Esophagus squamous epithelium (tissue), 4 donors: ENCODE measurements around the gene CHRNA4.

ENCODE experiments used
- POLR2A ChIP-seq, 4 donors: fragments of 450-650 bp; IDR thresholded peaks; one replicate each; pipeline ENCODE4 v1.6.1; 2017; ENCODE audit warnings: antibody characterized with exemption in 4 of 4, mild to moderate bottlenecking in 4 of 4, moderate library complexity in 3 of 4
- TF ChIP-seq, protein P1 (sequence below), 6 experiments: fragments of 450-650 bp in 4 of 6; fragments of 200-600 bp in 2 of 6; sonication (generic) in 2 of 6; IDR thresholded peaks; one replicate each; pipeline ENCODE4 v1.5.1; 2016 to 2019; ENCODE audit warnings: antibody characterized with exemption in 6 of 6, mild to moderate bottlenecking in 4 of 6, moderate library complexity in 4 of 6

DNA sequence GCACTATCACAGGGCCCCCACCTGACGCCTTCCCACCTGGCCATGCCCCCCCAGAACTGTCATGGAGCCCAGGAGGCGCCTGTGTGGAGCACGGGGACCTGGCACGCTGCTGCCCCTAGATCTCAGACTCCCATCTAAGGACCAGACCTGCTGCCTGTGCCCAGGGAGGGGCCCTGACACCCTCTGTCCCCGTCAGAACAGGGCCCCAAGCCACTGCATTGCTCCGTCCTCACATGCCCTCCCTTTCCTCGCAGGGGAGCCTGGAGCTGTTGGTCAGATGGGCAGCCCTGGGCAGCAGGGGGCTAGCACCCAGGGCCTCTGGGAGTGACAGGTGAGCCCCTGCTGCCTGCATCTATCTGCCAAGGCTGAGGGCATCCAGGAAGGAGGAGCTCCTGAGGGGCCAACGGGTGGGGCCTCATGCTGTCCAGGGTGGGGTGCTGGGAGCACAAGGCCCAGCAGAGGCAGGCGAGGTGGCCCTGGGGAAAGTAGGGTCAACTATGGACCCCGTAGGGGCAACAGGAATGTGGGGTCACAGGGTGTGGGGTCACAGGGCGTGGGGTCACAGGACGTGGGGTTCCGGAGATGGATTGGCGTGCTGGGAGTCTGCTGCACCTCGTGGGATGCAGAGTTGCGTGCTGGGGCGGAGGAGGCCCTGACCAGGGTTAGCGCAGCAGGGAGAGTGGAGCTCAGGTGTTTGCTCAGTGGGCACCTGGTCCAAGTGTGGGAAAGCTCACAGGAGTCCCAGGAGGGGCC is 31.6 kb downstream of the CHRNA4 start:
- no peak for TF ChIP-seq POLR2A (IDR thresholded peaks at IDR 0.05)
- TF ChIP-seq, protein P1, sequence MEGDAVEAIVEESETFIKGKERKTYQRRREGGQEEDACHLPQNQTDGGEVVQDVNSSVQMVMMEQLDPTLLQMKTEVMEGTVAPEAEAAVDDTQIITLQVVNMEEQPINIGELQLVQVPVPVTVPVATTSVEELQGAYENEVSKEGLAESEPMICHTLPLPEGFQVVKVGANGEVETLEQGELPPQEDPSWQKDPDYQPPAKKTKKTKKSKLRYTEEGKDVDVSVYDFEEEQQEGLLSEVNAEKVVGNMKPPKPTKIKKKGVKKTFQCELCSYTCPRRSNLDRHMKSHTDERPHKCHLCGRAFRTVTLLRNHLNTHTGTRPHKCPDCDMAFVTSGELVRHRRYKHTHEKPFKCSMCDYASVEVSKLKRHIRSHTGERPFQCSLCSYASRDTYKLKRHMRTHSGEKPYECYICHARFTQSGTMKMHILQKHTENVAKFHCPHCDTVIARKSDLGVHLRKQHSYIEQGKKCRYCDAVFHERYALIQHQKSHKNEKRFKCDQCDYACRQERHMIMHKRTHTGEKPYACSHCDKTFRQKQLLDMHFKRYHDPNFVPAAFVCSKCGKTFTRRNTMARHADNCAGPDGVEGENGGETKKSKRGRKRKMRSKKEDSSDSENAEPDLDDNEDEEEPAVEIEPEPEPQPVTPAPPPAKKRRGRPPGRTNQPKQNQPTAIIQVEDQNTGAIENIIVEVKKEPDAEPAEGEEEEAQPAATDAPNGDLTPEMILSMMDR (IDR thresholded peaks at IDR 0.05): no peak
